Endothelial cell of umbilical vein (primary cell): ENCODE measurements around the gene ABCA1. TPM values are rescaled to one million over a fixed set of nuclear protein-coding genes. Genes with fewer than 3 reads are reported as not detected.

Experiments
- BruUV-seq: library from RNA; stranded (reverse); fragments of 400-500 nt; replicated peaks from 2 replicates; lab custom pipeline; 2021; lab: Mats Ljungman, UMichigan
- CTCF ChIA-PET: fragments of 300-600, 350-600 bp; sonication (Branson Sonifier 250); formaldehyde crosslinking; loops from one replicate; lab custom pipeline; 2021; ENCODE audit warnings: antibody characterized with exemption, inconsistent platforms; lab: Charles Lee
- POLR2A ChIA-PET: fragments of 300-600, 350-600 bp; sonication (Branson Sonifier 250); formaldehyde crosslinking; loops from one replicate; lab custom pipeline; 2021; ENCODE audit warnings: antibody characterized with exemption, inconsistent platforms; lab: Charles Lee
- DNase-seq: peaks from one replicate; pipeline ENCODE4 v3.0.0-alpha.2; 2011; ENCODE audit warnings: low read depth, low spot score
- FAIRE-seq: peaks from 2 replicates; lab custom pipeline; 2011; peaks lifted over from hg19 to GRCh38; lab: Jason Lieb, UNC
- H2AFZ ChIP-seq: 2 replicates; pipeline ENCODE4 v1.6.0; 2012; ENCODE audit warnings: low read depth, low read length, control low read depth, inconsistent platforms
- H3K27ac ChIP-seq: 2 replicates; pipeline ENCODE4 v1.5.1; 2011; ENCODE audit warnings: low read depth, mild to moderate bottlenecking, control low read depth, low read length, moderate library complexity; ENCODE audit not compliant: insufficient read depth
- H3K27me3 ChIP-seq, 2 experiments: 2 replicates each; pipeline versions ENCODE4 v1.6.0 to v1.6.1; 2011; ENCODE audit warnings: low read length in 2 of 2, mixed read lengths in 1 of 2; ENCODE audit not compliant: control insufficient read depth in 2 of 2, insufficient read depth in 2 of 2
- H3K36me3 ChIP-seq, 2 experiments: 2 replicates in 1 of 2; 3 replicates in 1 of 2; pipeline ENCODE4 v1.5.1; 2011; ENCODE audit warnings: low read length in 2 of 2, mild to moderate bottlenecking in 1 of 2, moderate library complexity in 1 of 2; ENCODE audit not compliant: control insufficient read depth in 2 of 2, insufficient read depth in 2 of 2; ENCODE audit errors: extremely low read depth in 1 of 2
- H3K4me1 ChIP-seq: 3 replicates; pipeline ENCODE4 v1.5.1; 2011; ENCODE audit warnings: mild to moderate bottlenecking, low read length; ENCODE audit not compliant: control insufficient read depth, insufficient read depth; ENCODE audit errors: extremely low read depth
- H3K4me2 ChIP-seq: 2 replicates; pipeline ENCODE4 v1.6.1; 2011; ENCODE audit warnings: low read length, control low read depth, mixed read lengths; ENCODE audit not compliant: insufficient read depth
- H3K4me3 ChIP-seq, 3 experiments: fragments of 200-600 bp in 1 of 3; sonication (generic), shearing (Covaris generic) in 1 of 3; replicated peaks in 1 of 3; 2 replicates each; pipeline ENCODE4 v1.5.1; 2011 to 2016; ENCODE audit warnings: control low read depth in 3 of 3, low read length in 3 of 3, mild to moderate bottlenecking in 2 of 3, inconsistent platforms in 1 of 3, low read depth in 1 of 3, moderate library complexity in 1 of 3; ENCODE audit not compliant: insufficient read depth in 1 of 3
- H3K79me2 ChIP-seq: 2 replicates; pipeline ENCODE4 v1.6.0; 2012; ENCODE audit warnings: low read length, inconsistent platforms; ENCODE audit not compliant: control insufficient read depth, insufficient read depth
- H3K9ac ChIP-seq: replicated peaks from 2 replicates; pipeline ENCODE3; 2011; ENCODE audit warnings: low read length, control low read depth; ENCODE audit not compliant: insufficient read depth; ENCODE audit errors: extremely low read depth
- H3K9me1 ChIP-seq: replicated peaks from 3 replicates; pipeline ENCODE4 v1.6.0; 2011; ENCODE audit warnings: mild to moderate bottlenecking, low read length; ENCODE audit not compliant: control insufficient read depth, insufficient read depth; ENCODE audit errors: extremely low read depth
- H3K9me3 ChIP-seq: replicated peaks from 2 replicates; pipeline ENCODE4 v1.5.1; 2012; ENCODE audit warnings: low read length, inconsistent platforms; ENCODE audit not compliant: control insufficient read depth, insufficient read depth
- H4K20me1 ChIP-seq: replicated peaks from 2 replicates; pipeline ENCODE3; 2011; ENCODE audit warnings: mild to moderate bottlenecking, low read length; ENCODE audit not compliant: control insufficient read depth, insufficient read depth; ENCODE audit errors: extremely low read depth
- EZH2 ChIP-seq: IDR thresholded peaks from 2 replicates; pipeline ENCODE4 v1.6.1; 2012; ENCODE audit warnings: borderline replicate concordance, low read depth, mild to moderate bottlenecking, moderate library complexity, low read length, inconsistent platforms; ENCODE audit not compliant: severe bottlenecking
- FOS ChIP-seq: IDR thresholded peaks from 2 replicates; pipeline ENCODE4 v1.6.1; 2011; ENCODE audit warnings: mild to moderate bottlenecking, low read length, moderate library complexity, borderline replicate concordance; ENCODE audit not compliant: insufficient read depth
- GATA2 ChIP-seq: IDR thresholded peaks from 2 replicates; pipeline ENCODE4 v1.7.0; 2011; ENCODE audit warnings: low read depth, mild to moderate bottlenecking, moderate library complexity, mixed read lengths, low read length; ENCODE audit not compliant: insufficient read length, insufficient read depth
- JUN ChIP-seq: IDR thresholded peaks from 2 replicates; pipeline ENCODE4 v1.6.1; 2011; ENCODE audit warnings: borderline replicate concordance, low read depth; ENCODE audit not compliant: insufficient read length, insufficient read depth
- MYC ChIP-seq: IDR thresholded peaks from one replicate; pipeline ENCODE4 v1.6.1; 2011; ENCODE audit warnings: mild to moderate bottlenecking, low read depth, low read length
- POLR2A ChIP-seq: IDR thresholded peaks from 2 replicates; pipeline ENCODE4 v1.6.1; 2012; ENCODE audit warnings: low read depth, mild to moderate bottlenecking, control low read depth, low read length
- POLR2AphosphoS5 ChIP-seq: IDR thresholded peaks from 2 replicates; pipeline ENCODE4 v1.6.1; 2012; ENCODE audit warnings: low read depth, mild to moderate bottlenecking, control low read depth, low read length, moderate library complexity; ENCODE audit not compliant: insufficient read depth
- dilution Hi-C: fragments of 300-500 bp; cut with MboI; formaldehyde crosslinking; loops from one replicate; pipeline ENCODE4 v1.15.0; 2019; ENCODE audit warnings: low sequenced_read_pairs; ENCODE audit not compliant: extremely low pct_ligation_motif_present
- intact Hi-C: fragments of 100-400 bp; cut with micrococcal nuclease; formaldehyde crosslinking; loops from one replicate; pipeline ENCODE4 v1.10.0; 2022
- polyA plus RNA-seq, 4 experiments: library from polyadenylated mRNA; depleted of rRNA in 3 of 4; stranded (reverse) in 3 of 4; unstranded in 1 of 4; fragments of >200 nt; gene quantifications; 2 replicates each; pipeline versions ENCODE4 v1.2.1 to v1.2.3, GENCODE V29; 2011 to 2012; ENCODE audit warnings: missing spikeins in 1 of 4
- total RNA-seq: library from RNA; stranded (reverse); gene quantifications from 2 replicates; pipeline ENCODE4 v1.2.3, GENCODE V29; 2021
- TF ChIP-seq, protein P1 (sequence below): IDR thresholded peaks from 2 replicates; pipeline ENCODE4 v1.6.1; 2011; ENCODE audit not compliant: insufficient read depth, insufficient read length
- TF ChIP-seq, protein P2 (sequence below), 2 donors: IDR thresholded peaks; 1 replicate in 1 of 2; 2 replicates in 1 of 2; pipeline ENCODE4 v1.5.1; 2011; ENCODE audit warnings: low read length in 2 of 2, mild to moderate bottlenecking in 2 of 2, moderate library complexity in 2 of 2, control low read depth in 1 of 2, inconsistent platforms in 1 of 2, low read depth in 1 of 2; ENCODE audit not compliant: insufficient read depth in 1 of 2; ENCODE audit errors: extremely low read depth in 1 of 2

The ABCA1 gene
- total and polyA plus RNA-seq, 2 donors (not counting 3 experiments of a cell fraction or from before 2014, with no cell fraction given) = 2.4 to 9.8 TPM

DNA sequence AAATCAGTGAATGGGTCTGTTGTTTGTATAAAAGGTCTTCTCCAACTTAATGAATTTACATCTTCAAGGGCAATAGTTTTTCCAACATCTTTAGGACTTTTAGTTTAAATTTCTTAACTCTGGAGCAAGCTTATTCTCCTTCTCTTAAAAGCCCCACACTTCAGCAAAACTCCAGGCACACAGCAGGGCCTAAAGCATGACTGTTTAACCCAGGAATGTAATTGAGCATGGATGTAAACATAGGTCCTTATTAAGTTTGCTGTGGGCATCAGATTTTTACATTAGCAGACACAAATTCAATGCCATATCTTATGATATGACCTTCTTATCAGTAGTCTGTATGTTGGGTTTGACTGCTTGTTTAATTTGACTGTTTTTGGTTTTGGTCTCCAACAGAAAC lies 78.9 kb downstream of the ABCA1 start:
- no peaks in the 10 kb centered on the region for H3K27me3 ChIP-seq
- peaks cover 17% of the 10 kb centered on the region for H3K4me1 ChIP-seq
- FAIRE-seq (no peak), DNase-seq (no peak)
- H3K9ac ChIP-seq = no peak overlapping the region
- BruUV-seq = no TSS peak
- intact Hi-C loops = no loop called here
- POLR2A ChIA-PET = no interaction called here
- H3K79me2 ChIP-seq = no peaks in the 10 kb centered on the region
- no peak for TF ChIP-seq EZH2
- TF ChIP-seq, protein P1, sequence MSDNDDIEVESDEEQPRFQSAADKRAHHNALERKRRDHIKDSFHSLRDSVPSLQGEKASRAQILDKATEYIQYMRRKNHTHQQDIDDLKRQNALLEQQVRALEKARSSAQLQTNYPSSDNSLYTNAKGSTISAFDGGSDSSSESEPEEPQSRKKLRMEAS = no peak
- no peak for TF ChIP-seq FOS
- TF ChIP-seq MYC = no peak
- TF ChIP-seq, protein P2, sequence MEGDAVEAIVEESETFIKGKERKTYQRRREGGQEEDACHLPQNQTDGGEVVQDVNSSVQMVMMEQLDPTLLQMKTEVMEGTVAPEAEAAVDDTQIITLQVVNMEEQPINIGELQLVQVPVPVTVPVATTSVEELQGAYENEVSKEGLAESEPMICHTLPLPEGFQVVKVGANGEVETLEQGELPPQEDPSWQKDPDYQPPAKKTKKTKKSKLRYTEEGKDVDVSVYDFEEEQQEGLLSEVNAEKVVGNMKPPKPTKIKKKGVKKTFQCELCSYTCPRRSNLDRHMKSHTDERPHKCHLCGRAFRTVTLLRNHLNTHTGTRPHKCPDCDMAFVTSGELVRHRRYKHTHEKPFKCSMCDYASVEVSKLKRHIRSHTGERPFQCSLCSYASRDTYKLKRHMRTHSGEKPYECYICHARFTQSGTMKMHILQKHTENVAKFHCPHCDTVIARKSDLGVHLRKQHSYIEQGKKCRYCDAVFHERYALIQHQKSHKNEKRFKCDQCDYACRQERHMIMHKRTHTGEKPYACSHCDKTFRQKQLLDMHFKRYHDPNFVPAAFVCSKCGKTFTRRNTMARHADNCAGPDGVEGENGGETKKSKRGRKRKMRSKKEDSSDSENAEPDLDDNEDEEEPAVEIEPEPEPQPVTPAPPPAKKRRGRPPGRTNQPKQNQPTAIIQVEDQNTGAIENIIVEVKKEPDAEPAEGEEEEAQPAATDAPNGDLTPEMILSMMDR (IDR thresholded peaks at IDR 0.05; ENCODE audit: extremely low read depth in 1 of 2, insufficient read depth in 1 of 2, low read depth in 1 of 2, low read length in 2 of 2) = no peak
- TF ChIP-seq JUN = no peak
- no peak for TF ChIP-seq POLR2A
- TF ChIP-seq GATA2 = no peak
- TF ChIP-seq POLR2AphosphoS5 = no peak
- H3K9me3 ChIP-seq = no peaks in the 10 kb centered on the region
- no peaks in the 10 kb centered on the region for H3K9me1 ChIP-seq
- dilution Hi-C loops = no loop called here
- H3K36me3 ChIP-seq = no peaks in the 10 kb centered on the region
- H3K4me3 ChIP-seq = no peak overlapping the region
- H2AFZ ChIP-seq = no peak overlapping the region
- H3K27ac ChIP-seq = no peak overlapping the region
- no peaks in the 10 kb centered on the region for H4K20me1 ChIP-seq
- H3K4me2 ChIP-seq = no peak overlapping the region
- CTCF ChIA-PET = interaction anchor here (1.5 kb wide), 1 partner anchor 19 kb away, joined by 3 read pairs; no protein-coding TSS in a partner anchor
